NCI-H524 (cell line): Measurements from ENCODE around the gene NPIPA8.
"Not testable (repeated sequence)": the region's sequence is repeated elsewhere in the genome, so short reads cannot be mapped to it uniquely, and the experiment has no call there.

ENCODE experiments used
- DNase-seq, 2 experiments: peaks; one replicate each; lab custom pipeline; 2025; lab: John Stamatoyannopoulos, UW

NPIPA8 gene

GRCh38 chr16:18276756-18277155 lies 59.8 kb downstream of the NPIPA8 start:
- DNase-seq: not testable (repeated sequence)

GRCh38 chr16:18270171-18270570 lies 66.4 kb downstream of the NPIPA8 start:
- not testable (repeated sequence) for DNase-seq
